GM21423 (cell line): ENCODE results near the gene PAK1.

Experiments used
- ATAC-seq: cut with Tn5 transposase; IDR thresholded peaks from one replicate; pipeline ENCODE4 v1.9.1; 2021; ENCODE audit warnings: mild to moderate bottlenecking, moderate library complexity; ENCODE audit not compliant: unreplicated experiment

Gene PAK1

DNA sequence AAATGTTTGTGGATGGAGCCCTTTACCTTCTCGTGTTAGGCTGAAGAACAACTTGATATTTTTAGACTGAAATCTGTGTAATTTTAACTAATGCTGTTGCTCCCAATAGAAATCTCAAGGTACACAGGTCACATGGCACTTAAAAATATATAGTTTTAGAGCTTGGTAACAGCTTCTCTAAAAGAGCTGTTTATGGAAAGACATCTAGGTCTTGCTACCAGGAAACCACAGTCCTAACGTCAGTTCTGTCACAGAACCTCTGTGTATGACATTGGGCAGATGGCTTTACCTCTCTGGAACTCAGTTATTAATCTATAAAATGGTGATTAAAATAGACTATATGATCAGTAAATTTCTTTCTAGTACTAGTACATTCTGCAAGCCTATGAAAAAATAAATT lies 35.4 kb downstream of the PAK1 start:
- peak; percentile 39 for ATAC-seq

DNA sequence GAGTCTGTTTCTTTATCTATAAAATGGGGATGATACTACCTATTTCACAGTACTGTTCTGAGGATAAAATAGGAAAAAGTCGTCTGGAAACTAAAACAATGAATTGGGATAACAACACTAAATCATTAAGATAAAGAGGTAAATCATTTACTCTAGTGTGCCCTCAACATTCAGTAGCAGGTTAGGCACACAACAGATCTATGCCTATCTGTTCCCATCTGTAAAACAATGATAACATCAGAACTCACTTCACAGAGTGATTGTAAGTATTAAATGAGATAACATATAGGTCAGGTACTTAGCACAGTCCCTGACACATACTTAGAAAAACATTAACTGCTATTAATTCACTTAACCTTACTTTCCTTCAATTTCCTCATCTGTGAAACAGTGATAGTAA lies 36.9 kb downstream of the PAK1 start:
- ATAC-seq, result no peak

DNA sequence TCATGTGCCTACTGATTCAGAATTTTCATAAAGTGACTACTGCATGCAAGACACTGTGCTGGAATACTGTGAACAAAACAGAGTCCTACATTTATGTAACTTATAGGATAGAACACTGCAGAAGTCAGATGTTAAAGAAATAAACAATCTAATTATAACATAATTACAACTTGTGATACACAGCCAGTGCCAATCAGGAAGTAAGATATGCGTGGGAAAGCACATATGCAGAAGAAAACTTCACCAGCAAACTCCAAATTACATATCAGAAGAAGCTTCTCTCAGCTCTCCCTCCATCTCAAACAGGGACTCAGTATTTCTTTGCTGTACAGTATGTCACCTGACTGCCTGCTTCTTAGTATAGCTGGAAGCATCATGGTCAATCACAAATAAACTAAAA lies 37.4 kb downstream of the PAK1 start:
- no peak for ATAC-seq

DNA sequence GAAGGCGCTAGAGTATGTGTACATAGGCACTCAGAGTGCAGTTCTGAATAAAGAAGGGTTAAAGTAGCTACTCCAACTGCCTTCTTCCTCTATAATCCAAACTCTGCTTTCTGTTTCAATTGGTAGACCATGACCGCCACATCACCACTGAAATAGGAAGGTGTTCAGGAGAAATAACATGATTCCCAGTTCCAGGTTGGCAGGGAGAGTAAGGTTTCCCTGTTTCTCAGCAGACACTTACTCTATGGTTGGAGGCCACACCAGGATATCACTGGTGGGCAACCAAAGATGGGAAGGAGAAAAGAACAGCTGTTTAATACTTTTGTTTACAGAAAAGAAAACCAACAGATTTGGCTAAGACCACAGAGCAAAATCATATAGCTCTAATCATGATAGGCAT lies 37.9 kb downstream of the PAK1 start:
- ATAC-seq, result no peak

GRCh38 chr11:77431813-77432212 lies 42.1 kb downstream of the PAK1 start:
- no peak for ATAC-seq

DNA sequence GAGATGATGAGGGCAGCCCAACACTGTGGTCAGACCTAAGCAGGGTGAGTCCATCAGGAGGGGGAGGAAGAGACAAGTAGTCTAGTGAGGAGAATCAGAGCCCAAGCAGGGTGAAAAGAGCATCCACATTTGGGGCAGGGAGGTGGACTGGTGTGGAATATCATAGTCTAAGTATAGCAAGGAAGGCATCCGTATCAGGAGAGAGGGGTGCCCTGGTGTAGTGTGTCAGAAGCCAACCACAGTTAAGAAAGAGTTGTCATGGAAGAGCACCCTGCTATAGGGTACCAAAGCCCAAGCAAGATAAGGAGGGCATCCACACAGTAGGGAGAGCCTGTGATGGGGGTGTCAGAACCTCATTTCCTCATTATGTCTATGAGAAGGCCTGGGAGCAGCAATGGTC lies 45.3 kb downstream of the PAK1 start:
- ATAC-seq, result no peak

GRCh38 chr11:77425346-77425745 lies 48.5 kb downstream of the PAK1 start:
- ATAC-seq, result no peak

DNA sequence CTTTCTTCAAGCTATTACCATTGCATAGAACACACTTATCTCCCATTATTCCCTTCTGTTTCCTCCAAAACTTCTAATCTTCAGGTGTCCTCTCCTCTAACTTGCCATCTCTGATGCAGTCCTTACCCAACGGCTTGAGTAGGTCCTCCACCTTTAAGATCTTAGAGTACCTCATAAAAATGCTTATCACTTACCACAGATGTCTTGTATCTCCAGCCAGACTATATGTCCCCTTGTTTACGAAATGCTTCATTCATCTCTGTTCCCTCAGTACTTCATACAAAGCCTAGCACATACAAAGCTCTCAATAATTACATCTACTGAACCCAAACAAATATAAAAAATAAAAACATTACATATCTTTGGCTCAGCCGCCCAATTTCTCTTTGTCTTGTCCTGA lies 49.2 kb downstream of the PAK1 start:
- no peak for ATAC-seq

GRCh38 chr11:77423624-77424023 lies 50.3 kb downstream of the PAK1 start:
- ATAC-seq, result no peak

GRCh38 chr11:77422687-77423086 lies 51.2 kb downstream of the PAK1 start:
- no peak for ATAC-seq

DNA sequence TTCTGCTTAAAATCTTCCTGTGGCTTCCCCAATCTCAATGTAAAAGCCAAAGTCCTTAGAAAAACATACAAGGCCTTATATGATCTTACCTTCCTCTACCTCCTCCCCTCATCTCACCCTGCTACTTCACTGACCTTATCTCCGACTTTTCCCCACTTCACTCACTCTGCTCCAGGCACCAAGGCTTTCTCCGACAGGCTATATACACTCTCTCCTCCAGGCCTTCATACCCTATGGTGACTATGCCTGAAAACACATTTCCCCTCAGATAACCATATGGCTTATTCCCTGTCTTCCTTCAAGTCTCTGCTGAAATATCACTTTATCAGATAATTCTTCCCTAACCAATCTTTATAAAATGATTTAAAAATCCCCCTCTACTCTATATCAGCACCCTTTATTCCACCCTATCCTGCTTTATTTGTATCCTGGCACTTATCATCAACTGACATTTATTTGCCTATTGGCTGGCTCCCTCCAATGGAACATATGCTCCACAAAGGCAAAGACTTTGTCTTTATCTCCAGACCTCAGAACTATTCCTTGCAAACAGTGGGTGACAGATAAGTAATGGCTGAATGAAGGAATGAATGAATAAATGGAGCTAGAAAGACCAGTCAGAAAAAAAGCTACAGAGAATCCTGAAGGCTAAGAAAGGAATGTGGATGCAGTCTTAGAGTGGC lies 52.7 kb downstream of the PAK1 start:
- no peak for ATAC-seq

DNA sequence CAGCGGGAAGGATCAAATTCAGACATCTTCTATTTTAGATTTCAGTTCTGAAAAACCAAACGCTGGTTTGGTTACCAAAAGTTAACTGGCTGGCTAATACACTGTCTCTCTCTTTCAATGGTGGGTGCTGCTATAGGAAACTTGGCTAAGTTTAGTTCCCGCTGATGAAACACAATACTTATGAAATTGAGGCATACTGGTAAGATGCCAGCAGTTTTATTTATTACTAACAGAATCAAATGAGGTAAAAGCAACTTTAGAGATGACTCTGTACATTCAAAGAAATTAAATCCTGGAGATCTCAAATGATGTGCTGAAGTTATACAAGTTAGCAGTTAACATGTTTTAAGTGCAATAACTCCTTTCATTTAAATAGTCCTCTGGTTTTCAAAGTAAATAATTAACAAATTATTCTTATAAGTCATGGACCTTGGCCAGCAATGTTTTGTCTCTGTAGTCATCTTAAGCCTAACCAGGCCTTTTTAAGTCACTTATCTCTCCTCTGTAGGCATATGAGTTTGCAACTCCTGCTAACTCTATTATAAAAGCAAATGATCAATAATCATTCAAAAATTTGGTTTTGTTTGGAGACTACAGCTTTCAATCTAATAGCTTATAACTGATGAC lies 54.8 kb downstream of the PAK1 start:
- peak; percentile 15 for ATAC-seq

DNA sequence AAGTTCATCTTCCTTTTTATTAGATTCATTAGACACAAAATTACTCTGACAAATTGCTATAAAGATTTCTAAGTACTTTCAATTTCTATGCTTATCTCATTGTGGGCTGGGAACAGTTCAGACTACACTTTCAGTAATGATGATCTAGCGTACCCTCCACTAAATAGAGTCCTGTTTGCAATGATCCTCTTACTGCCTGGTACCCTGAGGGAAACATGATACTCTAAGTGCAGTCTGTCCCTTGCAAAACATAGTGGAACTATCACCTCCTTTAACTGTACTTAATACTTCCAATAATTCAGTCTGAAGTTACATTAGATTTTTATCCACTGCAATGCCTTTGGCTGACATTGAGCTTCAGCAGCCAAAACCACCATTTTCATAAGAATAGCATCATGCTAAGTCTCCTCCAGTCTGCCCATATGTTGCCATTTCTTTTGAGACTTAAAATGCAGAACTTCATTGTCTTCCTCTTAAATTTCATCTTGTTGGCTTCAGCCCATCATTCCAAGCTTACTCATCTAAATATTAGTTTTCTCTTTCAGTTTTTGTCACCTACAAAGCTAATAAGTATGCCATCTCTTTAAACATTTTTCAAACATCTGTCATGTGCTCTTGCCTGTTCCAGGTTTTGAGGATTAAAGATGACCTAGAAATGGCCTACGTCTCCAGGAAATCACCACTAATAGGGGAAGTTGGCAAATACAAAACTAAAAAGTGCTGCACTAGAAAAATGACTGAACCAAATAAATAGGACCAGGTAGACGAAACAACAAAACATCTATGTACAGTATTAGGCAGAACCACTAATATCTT lies 55.5 kb downstream of the PAK1 start:
- ATAC-seq, result peak; percentile 56

DNA sequence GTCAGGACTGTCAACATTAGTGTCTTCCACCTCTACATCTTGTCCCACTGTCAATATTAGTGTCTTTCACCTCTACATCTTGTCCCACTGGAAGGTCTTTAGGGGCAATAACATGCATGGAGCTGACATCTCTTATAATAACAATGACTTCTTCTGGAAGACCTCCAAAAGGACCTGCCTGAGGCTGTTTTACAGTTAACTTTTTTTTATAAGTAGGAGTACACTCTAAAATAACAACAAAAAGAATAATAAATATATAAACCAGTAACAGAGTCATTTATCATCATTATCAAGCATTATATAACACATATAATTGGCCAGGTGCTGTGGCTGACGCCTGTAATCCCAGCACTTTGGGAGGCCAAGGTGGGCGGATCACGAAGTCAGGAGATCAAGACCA lies 57.5 kb downstream of the PAK1 start:
- no peak for ATAC-seq

DNA sequence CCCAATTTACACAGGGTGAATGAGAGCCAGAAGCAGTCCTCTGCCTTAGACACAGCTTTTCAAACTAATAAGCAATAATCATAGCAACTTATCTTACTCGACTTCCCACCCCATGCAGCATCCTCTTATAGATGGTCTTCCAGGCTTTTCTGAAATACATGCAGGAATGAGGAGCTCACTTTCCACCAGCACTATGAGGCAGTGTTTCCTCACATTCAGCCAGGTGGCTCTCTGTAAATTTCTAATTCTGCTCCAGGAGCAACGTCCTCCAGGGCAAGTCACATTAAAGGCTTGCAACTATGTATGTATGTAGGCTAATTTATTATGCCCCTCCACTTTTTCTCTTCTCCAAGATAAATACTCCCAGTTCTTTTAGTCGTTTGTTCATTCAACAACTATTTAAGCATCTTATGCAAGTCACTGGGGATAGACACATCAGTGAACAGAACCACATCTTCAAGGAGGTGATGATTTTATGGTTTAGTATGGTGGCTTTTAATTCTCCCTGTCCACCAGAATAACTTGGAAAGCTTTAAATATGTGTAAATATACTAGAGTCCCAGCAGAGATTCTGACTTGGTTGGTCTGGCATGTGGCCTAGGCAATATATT lies 59.9 kb downstream of the PAK1 start:
- ATAC-seq, result no peak

- no peak for ATAC-seq
Measured at GRCh38 chr11:77412814-77413213, 61.1 kb downstream of the PAK1 start.

DNA sequence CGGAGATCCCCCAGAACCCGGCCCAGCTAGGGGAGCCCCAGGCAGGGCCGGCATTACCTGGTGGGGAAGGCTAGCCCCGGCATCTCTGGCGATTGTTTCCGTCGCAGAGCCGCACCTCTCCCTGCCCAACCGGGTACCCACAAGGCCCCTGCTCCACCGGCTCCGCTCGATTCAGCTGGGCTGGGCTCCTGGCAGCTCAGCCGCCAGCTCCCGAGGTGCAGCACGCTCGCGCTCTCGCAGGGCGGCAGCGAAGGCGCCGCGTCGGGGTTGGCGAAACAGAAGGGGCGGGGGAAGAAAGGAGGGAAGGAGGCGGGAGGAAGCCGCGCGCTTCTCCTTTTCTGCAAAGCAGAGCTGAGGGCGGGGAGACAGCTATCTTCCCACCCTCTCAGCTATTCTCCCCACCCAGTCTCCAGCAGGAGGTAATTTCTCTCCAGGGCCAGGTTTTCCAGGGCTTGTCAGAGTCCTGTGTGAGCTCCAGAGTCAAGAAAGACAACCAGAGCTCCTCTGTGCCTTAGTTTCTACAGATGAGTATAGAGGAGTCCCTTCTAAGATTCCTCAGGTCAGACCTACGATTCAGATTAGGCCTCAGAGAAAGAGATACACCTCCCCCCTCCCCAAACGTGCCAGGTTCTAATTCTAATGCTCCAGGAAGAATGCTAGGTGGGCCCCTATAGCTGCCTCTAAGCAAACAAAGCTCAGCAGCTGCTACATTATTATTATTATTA lies 62.0 kb downstream of the PAK1 start:
- peak; percentile 86 for ATAC-seq

DNA sequence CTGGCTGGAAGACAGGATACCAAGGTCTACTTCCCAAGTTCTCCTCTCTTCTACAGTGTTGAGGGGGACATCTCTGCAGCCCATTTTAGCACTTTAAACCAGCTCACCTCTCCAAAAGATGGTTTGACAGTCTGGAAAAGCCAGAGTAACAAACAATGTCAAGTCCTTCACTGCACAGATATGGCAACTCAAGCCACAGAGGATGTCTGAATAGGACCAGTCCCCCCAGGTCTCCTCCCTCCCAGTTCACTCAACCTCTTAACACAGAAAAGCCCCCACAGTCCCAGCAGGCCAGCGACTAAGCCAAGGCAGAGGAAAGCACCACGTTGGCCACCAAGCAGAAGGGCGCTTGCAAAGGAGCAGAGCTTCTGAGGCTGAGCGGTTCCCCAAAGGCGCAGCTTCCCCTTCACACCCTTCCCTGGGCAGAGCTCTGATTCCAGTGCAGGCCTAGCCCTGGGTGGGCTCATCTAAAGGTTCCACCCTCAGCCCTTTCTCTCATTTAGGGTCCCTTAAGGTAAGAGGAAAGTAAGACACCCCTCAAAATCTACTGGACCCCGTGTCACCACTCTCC lies 62.7 kb downstream of the PAK1 start:
- peak; percentile 39 for ATAC-seq

DNA sequence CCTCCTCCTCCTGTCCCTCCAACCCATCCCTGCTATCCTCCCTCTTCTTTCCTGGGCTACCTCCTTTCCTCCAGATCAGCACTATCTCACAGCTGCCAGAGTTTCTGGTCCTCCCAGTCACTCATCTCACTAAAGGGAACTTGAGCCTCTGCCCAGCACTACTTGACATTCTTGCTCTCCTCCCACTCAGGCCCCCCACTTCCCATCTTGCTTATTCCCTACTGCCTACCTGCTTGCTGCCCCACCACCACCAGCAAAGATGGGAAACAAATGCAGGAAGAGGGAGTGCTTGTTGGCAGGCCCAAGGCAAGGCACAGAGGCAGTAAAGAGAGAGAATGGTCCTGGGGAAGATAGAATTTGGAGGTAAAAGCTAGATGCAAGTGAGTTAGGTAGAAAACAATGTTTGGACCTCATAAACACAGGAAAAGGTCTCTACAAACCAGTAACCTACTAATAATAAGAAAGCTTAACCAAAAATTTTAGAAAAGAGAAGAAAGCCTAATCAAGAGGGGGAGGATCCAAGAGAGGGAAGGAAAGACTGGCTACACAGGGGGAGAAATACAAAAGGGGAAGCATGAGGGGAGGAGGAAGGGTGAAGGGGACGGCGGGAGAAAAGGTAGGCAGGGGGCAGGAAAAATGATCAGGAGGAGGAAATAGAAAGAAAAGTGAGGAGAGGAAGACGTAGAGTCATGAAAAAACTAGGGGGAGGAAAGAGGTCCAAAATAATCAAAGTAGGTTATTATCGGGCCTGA lies 63.6 kb downstream of the PAK1 start:
- ATAC-seq, result no peak

DNA sequence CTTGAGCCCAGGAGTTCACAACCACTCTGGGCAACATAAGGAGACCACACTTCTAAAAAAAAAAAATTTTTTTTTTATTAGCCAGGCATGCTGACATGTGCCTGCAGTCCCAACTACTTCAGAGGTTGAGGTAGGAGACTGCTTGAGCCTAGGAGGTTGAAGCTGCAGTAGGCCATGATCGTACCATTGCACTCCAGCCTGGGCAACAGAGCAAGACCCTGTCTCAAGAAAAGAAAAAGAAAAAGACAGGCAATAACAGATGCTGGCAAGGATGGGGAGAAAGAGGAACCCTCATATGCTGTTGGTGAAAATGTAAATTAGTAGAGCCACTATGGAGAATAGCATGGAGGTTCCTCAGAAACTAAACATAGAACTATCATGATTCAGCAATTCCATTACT lies 64.8 kb downstream of the PAK1 start:
- no peak for ATAC-seq
